ENCODE measurements around the gene LRRFIP1. TPM values are rescaled to one million over a fixed set of nuclear protein-coding genes. Genes with fewer than 3 reads are reported as not detected.
A peak's percentile ranks its signal among the peaks of the same experiment; 100 is the strongest.

The LRRFIP1 gene
- total RNA-seq, 2 experiments from 2014 or later = 157 to 161 TPM

GRCh38 chr2:237720957-237721356 is 93.6 kb downstream of the LRRFIP1 start:
- intact Hi-C loops (cut with DNase I, micrococcal nuclease) = no loop called here
- DNase-seq (peak in 1 of 14 experiments; percentile 0), ATAC-seq (ENCODE audit: poor library complexity) (no peak)
- ChIA-PET POLR2A (interaction anchor here (1.5 kb wide), 1 partner anchor 24 kb away, joined by 4 read pairs; no protein-coding TSS in a partner anchor), CTCF (interaction anchor here (0.8 kb wide), 1 partner anchor 23 kb away, joined by 3 read pairs; no protein-coding TSS in a partner anchor)
- peaks cover 27% of the 10 kb centered on the region for H3K4me1 ChIP-seq (ENCODE audit: insufficient read depth, low read length)
- Mint-ChIP-seq H3K36me3 (ENCODE audit: low read depth) (peaks cover 78% of the 10 kb centered on the region), H3K27ac (peak overlapping the region; percentile 62), H3K4me3 (no peak overlapping the region), H3K4me1 (ENCODE audit: low read depth) (peaks cover 89% of the 10 kb centered on the region), H3K9me3 (no peaks in the 10 kb centered on the region), H3K27me3 (no peaks in the 10 kb centered on the region)
- H3K27me3 ChIP-seq (ENCODE audit: control insufficient read depth in 1 of 2, insufficient read depth in 2 of 2, low read length in 2 of 2) = no peaks in the 10 kb centered on the region
- H3K4me3 ChIP-seq (ENCODE audit: low read length) = no peak overlapping the region
- TF ChIP-seq CTCF (IDR thresholded peaks at IDR 0.05) = no peak
- H3K9me3 ChIP-seq (ENCODE audit: control insufficient read depth in 1 of 2, insufficient read depth in 1 of 2, low read length in 2 of 2) = no peaks in the 10 kb centered on the region
- H3K27ac ChIP-seq (ENCODE audit: low read depth in 1 of 2, low read length in 2 of 2) = no peak overlapping the region
- H3K36me3 ChIP-seq (ENCODE audit: insufficient read depth, low read length) = peaks cover 59% of the 10 kb centered on the region

GRCh38 chr2:237721458-237721857 is 94.1 kb downstream of the LRRFIP1 start:
- H3K27me3 ChIP-seq (ENCODE audit: control insufficient read depth in 1 of 2, insufficient read depth in 2 of 2, low read length in 2 of 2) = no peaks in the 10 kb centered on the region
- no peak for ATAC-seq (ENCODE audit: poor library complexity)
- Mint-ChIP-seq H3K27ac (peak overlapping the region; percentile 62), H3K27me3 (no peaks in the 10 kb centered on the region), H3K36me3 (ENCODE audit: low read depth) (peaks cover 80% of the 10 kb centered on the region), H3K4me3 (no peak overlapping the region), H3K4me1 (ENCODE audit: low read depth) (peaks cover 88% of the 10 kb centered on the region), H3K9me3 (no peaks in the 10 kb centered on the region)
- H3K9me3 ChIP-seq (ENCODE audit: control insufficient read depth in 1 of 2, insufficient read depth in 1 of 2, low read length in 2 of 2) = no peaks in the 10 kb centered on the region
- DNase-seq = no peak
- POLR2A ChIA-PET = interaction anchor here (1.5 kb wide), 1 partner anchor 25 kb away, joined by 4 read pairs; no protein-coding TSS in a partner anchor
- H3K4me3 ChIP-seq (ENCODE audit: low read length) = no peak overlapping the region
- peaks cover 59% of the 10 kb centered on the region for H3K36me3 ChIP-seq (ENCODE audit: insufficient read depth, low read length)
- intact Hi-C loops (cut with DNase I, micrococcal nuclease) = no loop called here
- H3K4me1 ChIP-seq (ENCODE audit: insufficient read depth, low read length) = peaks cover 27% of the 10 kb centered on the region
- no peak overlapping the region for H3K27ac ChIP-seq (ENCODE audit: low read depth in 1 of 2, low read length in 2 of 2)
- CTCF ChIA-PET = interaction anchor here (0.8 to 1.0 kb wide), 2 partner anchors 24 kb away, joined by 3 to 4 read pairs; no protein-coding TSS in a partner anchor
- no peak for TF ChIP-seq CTCF (IDR thresholded peaks at IDR 0.05)

- Mint-ChIP-seq H3K36me3 (ENCODE audit: low read depth) (peaks cover 87% of the 10 kb centered on the region), H3K27ac (peak overlapping the region; percentile 0), H3K9me3 (no peaks in the 10 kb centered on the region), H3K4me1 (ENCODE audit: low read depth) (peaks cover 85% of the 10 kb centered on the region), H3K4me3 (no peak overlapping the region), H3K27me3 (no peaks in the 10 kb centered on the region)
- Histone ChIP-seq H3K9me3 (ENCODE audit: control insufficient read depth in 1 of 2, insufficient read depth in 1 of 2, low read length in 2 of 2) (no peaks in the 10 kb centered on the region), H3K27ac (ENCODE audit: low read depth in 1 of 2, low read length in 2 of 2) (no peak overlapping the region), H3K4me3 (ENCODE audit: low read length) (no peak overlapping the region), H3K4me1 (ENCODE audit: insufficient read depth, low read length) (peaks cover 30% of the 10 kb centered on the region), H3K27me3 (ENCODE audit: control insufficient read depth in 1 of 2, insufficient read depth in 2 of 2, low read length in 2 of 2) (no peaks in the 10 kb centered on the region), H3K36me3 (ENCODE audit: insufficient read depth, low read length) (peaks cover 54% of the 10 kb centered on the region)
- TF ChIP-seq CTCF (IDR thresholded peaks at IDR 0.05) = no peak
- CTCF ChIA-PET = interaction anchor here (1.0 to 1.4 kb wide), 2 partner anchors 25 to 50 kb away, joined by 3 to 4 read pairs; no protein-coding TSS in a partner anchor
- ATAC-seq (ENCODE audit: poor library complexity) = no peak
- intact Hi-C loops (cut with DNase I, micrococcal nuclease) = no loop called here
- POLR2A ChIA-PET = interaction anchor here (0.6 to 0.7 kb wide), 3 partner anchors 27 to 57 kb away, joined by 3 read pairs; no protein-coding TSS in a partner anchor
- DNase-seq = peak in 1 of 14 experiments; percentile 0
Measured at GRCh38 chr2:237722616-237723015, 95.2 kb downstream of the LRRFIP1 start.

Data from CD4-positive, alpha-beta T cell (primary cell).